AG04450 (cell line): ENCODE measurements around the gene C1QB. TPM values are rescaled to one million over a fixed set of nuclear protein-coding genes. Genes with fewer than 3 reads are reported as not detected.
A peak's percentile ranks its signal among the peaks of the same experiment; 100 is the strongest.
"Not testable (repeated sequence)": the region's sequence is repeated elsewhere in the genome, so short reads cannot be mapped to it uniquely, and the experiment has no call there.

Experiments
- CTCF ChIA-PET: fragments of 300-600, 350-600 bp; formaldehyde crosslinking; extraction: SDS; loops from one replicate; lab custom pipeline; 2022; ENCODE audit warnings: antibody characterized with exemption, inconsistent platforms; lab: Charles Lee
- POLR2A ChIA-PET: fragments of 350-600 bp; formaldehyde crosslinking; extraction: SDS; loops from one replicate; lab custom pipeline; 2021; ENCODE audit warnings: antibody characterized with exemption, inconsistent platforms; lab: Yijun Ruan, JAX
- DNase-seq: peaks from one replicate; pipeline ENCODE4 v3.0.0-alpha.2; 2011; ENCODE audit warnings: low read depth, low spot score
- H3K27ac ChIP-seq: one replicate; pipeline ENCODE4 v1.5.1; 2012; ENCODE audit warnings: low read depth, low read length, control low read depth
- H3K27me3 ChIP-seq: one replicate; pipeline ENCODE4 v1.6.0; 2012; ENCODE audit warnings: low read length; ENCODE audit not compliant: control insufficient read depth, insufficient read depth
- H3K4me3 ChIP-seq: 2 replicates; pipeline ENCODE4 v1.5.1; 2011; ENCODE audit warnings: mild to moderate bottlenecking, low read depth, low read length, control low read depth
- H3K9me3 ChIP-seq: 2 replicates; pipeline ENCODE4 v1.5.1; 2012; ENCODE audit warnings: low read length; ENCODE audit not compliant: control insufficient read depth, insufficient read depth
- polyA plus RNA-seq: library from polyadenylated mRNA; depleted of rRNA; stranded (reverse); fragments of >200 nt; gene quantifications from 2 replicates; pipeline ENCODE4 v1.2.3, GENCODE V29; 2011
- TF ChIP-seq, protein P1 (sequence below): IDR thresholded peaks from 2 replicates; pipeline ENCODE4 v1.5.1; 2011; ENCODE audit warnings: low read depth, low read length, control low read depth, inconsistent platforms

C1QB gene
- polyA plus RNA-seq, 1 experiment = not detected

DNA sequence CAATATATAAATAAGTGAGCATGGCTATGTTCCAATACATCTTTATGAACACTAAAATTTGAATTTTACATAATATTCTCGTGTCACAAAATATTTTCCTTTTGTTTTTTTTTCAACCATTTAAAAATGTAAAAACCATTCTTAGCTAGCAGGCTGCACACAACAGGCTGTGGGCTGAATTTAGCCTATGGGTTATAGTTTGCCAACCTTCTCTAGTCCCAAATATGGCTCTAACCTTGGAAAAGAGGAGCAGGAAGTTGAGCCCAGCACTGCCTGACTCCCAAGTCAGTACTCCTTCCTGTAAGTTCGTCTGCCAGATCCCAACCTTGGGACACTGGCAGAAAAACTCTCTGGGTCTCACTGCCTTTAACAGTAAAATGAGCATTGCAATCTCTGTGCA lies 13.4 kb downstream of the C1QB start:
- Histone ChIP-seq H3K27me3 (peaks cover 37% of the 10 kb centered on the region), H3K4me3 (no peak overlapping the region), H3K27ac (no peak overlapping the region), H3K9me3 (no peaks in the 10 kb centered on the region)
- DNase-seq = no peak
- TF ChIP-seq, protein P1, sequence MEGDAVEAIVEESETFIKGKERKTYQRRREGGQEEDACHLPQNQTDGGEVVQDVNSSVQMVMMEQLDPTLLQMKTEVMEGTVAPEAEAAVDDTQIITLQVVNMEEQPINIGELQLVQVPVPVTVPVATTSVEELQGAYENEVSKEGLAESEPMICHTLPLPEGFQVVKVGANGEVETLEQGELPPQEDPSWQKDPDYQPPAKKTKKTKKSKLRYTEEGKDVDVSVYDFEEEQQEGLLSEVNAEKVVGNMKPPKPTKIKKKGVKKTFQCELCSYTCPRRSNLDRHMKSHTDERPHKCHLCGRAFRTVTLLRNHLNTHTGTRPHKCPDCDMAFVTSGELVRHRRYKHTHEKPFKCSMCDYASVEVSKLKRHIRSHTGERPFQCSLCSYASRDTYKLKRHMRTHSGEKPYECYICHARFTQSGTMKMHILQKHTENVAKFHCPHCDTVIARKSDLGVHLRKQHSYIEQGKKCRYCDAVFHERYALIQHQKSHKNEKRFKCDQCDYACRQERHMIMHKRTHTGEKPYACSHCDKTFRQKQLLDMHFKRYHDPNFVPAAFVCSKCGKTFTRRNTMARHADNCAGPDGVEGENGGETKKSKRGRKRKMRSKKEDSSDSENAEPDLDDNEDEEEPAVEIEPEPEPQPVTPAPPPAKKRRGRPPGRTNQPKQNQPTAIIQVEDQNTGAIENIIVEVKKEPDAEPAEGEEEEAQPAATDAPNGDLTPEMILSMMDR = no peak
- ChIA-PET POLR2A (no interaction called here), CTCF (interaction anchor here (1.1 to 1.2 kb wide), 2 partner anchors 267 to 298 kb away, joined by 3 read pairs; no protein-coding TSS in a partner anchor)

DNA sequence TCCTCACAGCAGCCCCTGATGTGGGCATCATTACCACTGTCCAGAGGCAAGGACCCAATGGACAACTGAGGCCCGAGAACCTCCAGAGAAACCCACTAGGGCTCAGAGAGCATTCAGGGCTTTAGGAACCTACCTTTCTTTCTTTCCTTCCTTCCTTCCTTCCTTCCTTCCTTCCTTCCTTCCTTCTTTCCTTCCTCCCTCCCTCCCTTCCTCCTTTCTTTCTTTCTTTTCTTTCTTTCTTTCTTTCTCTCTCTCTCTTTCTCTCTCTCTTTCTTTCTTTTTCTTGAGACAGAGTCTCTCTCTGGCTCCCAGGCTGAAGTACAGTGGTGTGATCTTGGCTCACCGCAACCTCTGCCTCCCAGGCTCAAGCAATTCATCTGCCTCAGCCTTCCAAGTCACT lies 15.8 kb downstream of the C1QB start:
- CTCF ChIA-PET = interaction anchor here (1.4 kb wide), 1 partner anchor 260 kb away, joined by 4 read pairs; no protein-coding TSS in a partner anchor
- H3K4me3 ChIP-seq, H3K27ac ChIP-seq, DNase-seq, H3K9me3 ChIP-seq, POLR2A ChIA-PET: not testable (repeated sequence)
- peaks cover 49% of the 10 kb centered on the region for H3K27me3 ChIP-seq

DNA sequence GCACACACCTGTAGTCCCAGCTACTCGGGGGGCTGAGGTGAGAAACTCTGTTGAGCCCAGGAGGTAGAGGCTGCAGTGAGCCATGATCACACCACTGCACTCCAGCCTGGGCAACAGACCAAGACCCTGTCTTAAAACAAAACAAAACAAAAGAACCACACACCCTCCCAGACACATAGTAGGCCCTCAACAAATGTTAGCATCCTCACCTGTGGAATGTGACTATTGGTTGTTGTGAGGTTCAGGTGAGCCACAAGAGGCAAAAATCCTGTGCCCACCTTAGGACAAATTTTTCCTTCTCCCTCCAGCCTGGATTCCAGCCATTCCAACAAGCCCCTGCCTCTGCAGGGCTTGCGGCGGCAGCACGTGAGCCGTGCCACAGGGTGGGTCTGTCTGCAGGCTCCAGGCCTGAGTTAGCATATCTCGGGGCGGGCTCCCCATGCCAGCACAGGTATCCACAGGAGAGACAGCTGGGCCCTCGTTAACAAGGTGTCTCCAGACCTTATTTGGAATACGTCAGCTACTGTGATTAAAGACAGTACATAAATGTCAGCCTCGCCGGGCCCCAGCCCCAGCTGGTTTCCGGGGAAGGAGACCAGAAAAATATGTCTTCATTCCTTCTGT lies 17.4 kb downstream of the C1QB start:
- DNase-seq = no peak
- Histone ChIP-seq H3K27me3 (peaks cover 43% of the 10 kb centered on the region), H3K27ac (no peak overlapping the region), H3K4me3 (no peak overlapping the region), H3K9me3 (no peaks in the 10 kb centered on the region)
- ChIA-PET POLR2A (no interaction called here), CTCF (interaction anchor here (7.7 kb wide), 1 partner anchor 260 kb away, joined by 85 read pairs; no protein-coding TSS in a partner anchor)
- TF ChIP-seq, protein P1 = no peak

DNA sequence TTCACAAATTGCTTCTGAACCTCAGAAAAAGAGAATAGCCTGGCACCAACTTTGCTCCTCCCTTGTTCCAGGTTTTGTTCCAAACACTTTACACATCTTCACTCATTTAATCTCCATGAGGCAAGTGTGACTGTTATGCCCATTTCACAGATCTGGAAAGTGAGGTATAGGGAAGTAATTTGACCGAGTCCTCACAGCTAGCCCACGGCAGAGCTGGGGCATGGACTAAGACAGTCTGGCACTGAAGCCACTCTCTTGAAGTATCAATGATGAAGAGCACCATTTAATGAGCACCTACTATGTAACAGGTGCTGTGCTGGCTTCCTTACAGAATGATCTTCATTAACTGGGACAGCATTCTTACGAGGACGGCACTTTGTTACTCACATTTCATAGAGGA lies 19.0 kb downstream of the C1QB start:
- no peak for DNase-seq
- Histone ChIP-seq H3K4me3 (no peak overlapping the region), H3K9me3 (no peaks in the 10 kb centered on the region; the same call in 1 of the 2 replicates), H3K27ac (no peak overlapping the region), H3K27me3 (peaks cover 37% of the 10 kb centered on the region)
- TF ChIP-seq, protein P1 = no peak
- POLR2A ChIA-PET = no interaction called here
- CTCF ChIA-PET = interaction anchor here (2.0 to 7.7 kb wide), 3 partner anchors 33 to 258 kb away, joined by 8 to 85 read pairs (median 9); no protein-coding TSS in a partner anchor

DNA sequence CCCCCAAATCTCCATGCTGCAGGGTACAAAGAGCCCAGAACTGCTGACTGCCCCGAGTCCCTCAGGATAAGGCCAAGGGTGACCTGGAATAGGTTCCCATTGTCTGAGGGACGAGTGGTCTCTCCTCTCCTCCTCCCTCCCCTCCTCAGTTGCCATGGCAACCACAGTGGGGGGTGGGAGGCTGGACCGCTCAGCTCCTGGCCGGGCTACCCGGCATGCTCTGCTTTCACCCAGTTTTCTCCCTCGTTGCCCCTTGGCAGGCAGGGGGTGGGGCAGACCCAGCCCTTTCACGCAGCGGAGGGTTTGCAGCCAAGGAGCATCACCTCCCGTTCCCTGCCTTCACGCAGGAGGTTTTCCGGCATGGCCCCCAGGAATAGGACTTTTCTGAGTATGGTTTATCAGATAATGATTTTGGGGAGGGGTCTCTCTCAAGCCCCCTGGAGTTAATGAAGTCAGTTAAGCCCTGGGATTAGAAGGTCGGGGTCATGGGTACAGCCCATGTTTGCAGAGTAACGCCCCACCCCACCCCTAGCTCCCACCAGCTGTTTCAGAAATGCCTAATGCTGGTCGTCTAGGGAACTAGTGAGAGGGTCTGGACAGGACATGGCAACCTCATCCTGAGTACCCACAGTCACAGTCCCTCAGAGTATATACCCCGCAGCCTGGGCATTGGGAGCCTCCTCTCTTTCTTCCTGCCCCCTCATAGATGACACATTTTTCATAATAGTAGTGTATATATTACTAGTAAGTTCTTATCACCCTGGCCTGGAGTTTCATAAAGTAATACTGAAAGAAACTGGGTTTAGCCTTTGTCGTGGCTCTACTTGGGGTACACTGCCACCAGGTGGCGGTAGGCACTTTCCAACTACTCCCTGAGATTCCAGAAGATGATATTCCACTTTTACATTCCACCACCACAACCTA lies 20.7 kb downstream of the C1QB start:
- Histone ChIP-seq H3K9me3 (no peaks in the 10 kb centered on the region; the same call in 1 of the 2 replicates), H3K4me3 (no peak overlapping the region), H3K27me3 (peaks cover 30% of the 10 kb centered on the region), H3K27ac (no peak overlapping the region)
- ChIA-PET CTCF (interaction anchor here (0.8 to 7.7 kb wide), 13 partner anchors 9 to 291 kb away, joined by 3 to 85 read pairs (median 8); no protein-coding TSS in a partner anchor), POLR2A (no interaction called here)
- TF ChIP-seq, protein P1 = peak; percentile 91
- peak; percentile 39 for DNase-seq
